ENCODE data around the gene GSTT2. TPM values are rescaled to one million over a fixed set of nuclear protein-coding genes. Genes with fewer than 3 reads are reported as not detected.
A peak's percentile ranks its signal among the peaks of the same experiment; 100 is the strongest.

The GSTT2 gene
- total and polyA plus RNA-seq, 5 donors from 2014 or later: not detected

DNA sequence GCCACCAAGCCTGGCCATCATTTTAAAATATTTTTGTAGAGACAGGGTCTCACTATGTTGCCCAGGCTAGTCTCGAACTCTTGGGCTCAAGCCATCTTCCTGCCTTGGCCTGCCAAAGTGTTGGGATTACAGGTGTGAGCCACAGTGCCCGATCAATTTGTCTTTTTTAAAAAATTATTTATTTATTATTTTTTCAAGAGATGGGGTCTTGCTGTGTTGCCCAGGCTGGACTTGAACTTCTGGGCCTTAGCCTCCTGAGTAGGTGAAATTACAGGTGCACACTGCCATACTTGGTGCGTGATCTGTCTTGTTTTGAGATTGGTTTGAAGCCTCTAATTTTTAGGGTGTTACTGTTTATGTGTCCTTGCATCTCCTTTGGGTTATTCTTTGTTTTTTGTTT, 41.4 kb downstream of the GSTT2 start:
- Histone ChIP-seq H3K27ac (ENCODE audit: insufficient read depth, low read length, poor library complexity, severe bottlenecking) (no peak overlapping the region), H3K36me3 (ENCODE audit: control insufficient read depth, insufficient read depth, low read length) (peaks cover 14% of the 10 kb centered on the region), H3K9me3 (ENCODE audit: control insufficient read depth in 2 of 2, low read length in 2 of 2) (no peaks in the 10 kb centered on the region), H3K4me3 (ENCODE audit: low read depth, low read length) (no peak overlapping the region), H3K4me1 (ENCODE audit: control insufficient read depth, insufficient read depth, low read length, poor library complexity, severe bottlenecking) (peaks cover 4% of the 10 kb centered on the region), H3K27me3 (ENCODE audit: control insufficient read depth, insufficient read depth, low read length) (no peaks in the 10 kb centered on the region)
- Mint-ChIP-seq H3K27ac (no peak overlapping the region), H3K4me1 (peaks cover 13 to 51% (median 26%) of the 10 kb centered on the region in 4 donors), H3K9me3 (peaks cover 0 to 6% (median 0%) of the 10 kb centered on the region in 7 donors), H3K4me3 (no peak overlapping the region), H3K36me3 (peaks cover 33% of the 10 kb centered on the region), H3K27me3 (no peaks in the 10 kb centered on the region)
- ATAC-seq (ENCODE audit: low read depth in 2 of 2): no peak
- DNase-seq: no peak

DNA sequence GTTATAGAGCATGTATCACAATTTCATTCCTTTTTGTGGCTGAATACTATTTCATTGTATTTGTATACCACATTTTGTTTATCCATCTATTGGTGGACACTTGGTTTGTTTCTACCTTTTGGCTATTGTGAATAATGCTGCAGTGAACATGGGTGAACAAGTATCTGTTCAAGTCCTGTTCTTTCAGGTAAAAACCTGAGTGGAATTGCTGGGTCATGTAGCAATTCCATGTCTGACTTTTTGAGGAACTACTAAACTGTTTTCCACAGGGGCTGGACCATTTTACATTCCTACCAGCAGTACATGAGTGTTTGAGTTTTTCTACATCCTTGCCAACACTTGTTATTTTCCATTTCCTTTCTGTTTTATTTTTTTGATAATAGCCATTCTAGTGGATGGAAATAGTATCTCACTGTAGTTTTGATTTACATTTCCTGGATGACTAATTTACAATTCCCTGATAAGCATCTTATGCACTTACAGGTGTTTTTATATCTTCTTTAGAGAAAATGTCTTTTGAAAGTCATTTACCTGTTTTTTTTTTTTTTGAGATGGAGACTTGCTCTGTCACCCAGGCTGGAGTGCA, 43.4 kb downstream of the GSTT2 start:
- Mint-ChIP-seq H3K4me1 (peaks cover 5 to 55% (median 30%) of the 10 kb centered on the region in 4 donors), H3K36me3 (peaks cover 33% of the 10 kb centered on the region), H3K9me3 (peaks cover 0 to 3% (median 0%) of the 10 kb centered on the region in 7 donors), H3K27ac (peak overlapping the region in 1 of 3 donors; percentile 47), H3K27me3 (no peaks in the 10 kb centered on the region), H3K4me3 (peak overlapping the region in 1 of 4 donors; percentile 3)
- ATAC-seq (ENCODE audit: low read depth in 2 of 2): no peak
- H3K4me1 ChIP-seq (ENCODE audit: control insufficient read depth, insufficient read depth, low read length, poor library complexity, severe bottlenecking): peaks cover 4% of the 10 kb centered on the region
- no peak overlapping the region for H3K4me3 ChIP-seq (ENCODE audit: low read depth, low read length)
- H3K9me3 ChIP-seq (ENCODE audit: control insufficient read depth in 2 of 2, low read length in 2 of 2): no peaks in the 10 kb centered on the region
- H3K36me3 ChIP-seq (ENCODE audit: control insufficient read depth, insufficient read depth, low read length): peaks cover 9% of the 10 kb centered on the region
- peak overlapping the region; percentile 10 for H3K27ac ChIP-seq (ENCODE audit: insufficient read depth, low read length, poor library complexity, severe bottlenecking)
- no peak for DNase-seq
- no peaks in the 10 kb centered on the region for H3K27me3 ChIP-seq (ENCODE audit: control insufficient read depth, insufficient read depth, low read length)

- Mint-ChIP-seq H3K4me1 (peaks cover 0 to 57% (median 29%) of the 10 kb centered on the region in 4 donors), H3K36me3 (peaks cover 29% of the 10 kb centered on the region), H3K4me3 (no peak overlapping the region), H3K27me3 (no peaks in the 10 kb centered on the region), H3K9me3 (peaks cover 0 to 3% (median 0%) of the 10 kb centered on the region in 7 donors), H3K27ac (peak overlapping the region in 1 of 3 donors; percentile 46)
- Histone ChIP-seq H3K4me1 (ENCODE audit: control insufficient read depth, insufficient read depth, low read length, poor library complexity, severe bottlenecking) (peaks cover 10% of the 10 kb centered on the region), H3K4me3 (ENCODE audit: low read depth, low read length) (no peak overlapping the region), H3K27me3 (ENCODE audit: control insufficient read depth, insufficient read depth, low read length) (no peaks in the 10 kb centered on the region), H3K27ac (ENCODE audit: insufficient read depth, low read length, poor library complexity, severe bottlenecking) (no peak overlapping the region), H3K36me3 (ENCODE audit: control insufficient read depth, insufficient read depth, low read length) (peaks cover 9% of the 10 kb centered on the region), H3K9me3 (ENCODE audit: control insufficient read depth in 2 of 2, low read length in 2 of 2) (no peaks in the 10 kb centered on the region)
- DNase-seq (no peak), ATAC-seq (ENCODE audit: low read depth in 2 of 2) (no peak)
Observed at GRCh38 chr22:24024354-24024753, 44.4 kb downstream of the GSTT2 start.

DNA sequence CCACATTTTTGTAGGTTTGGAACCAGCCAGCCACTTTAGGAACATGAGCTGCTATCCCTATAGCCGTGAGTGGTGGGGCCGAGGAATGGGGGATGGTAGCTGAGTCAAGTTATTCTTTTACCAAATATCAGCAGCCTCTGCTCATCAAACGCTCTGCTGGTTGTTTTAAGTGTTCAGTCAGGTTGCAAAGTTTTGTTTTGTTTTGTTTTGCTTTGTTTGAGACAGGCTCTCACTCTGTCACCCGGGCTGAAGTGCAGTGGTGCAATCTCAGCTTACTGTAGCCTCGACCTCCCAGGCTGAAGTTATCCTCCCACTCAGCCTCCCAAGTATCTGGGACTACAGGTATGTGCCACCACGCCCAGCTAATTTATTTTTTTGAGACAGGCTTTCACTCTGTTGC, 45.5 kb downstream of the GSTT2 start:
- peak overlapping the region in 1 of 3 donors; percentile 36 for H3K27ac Mint-ChIP-seq
- Histone ChIP-seq H3K4me3 (ENCODE audit: low read depth, low read length) (no peak overlapping the region), H3K27ac (ENCODE audit: insufficient read depth, low read length, poor library complexity, severe bottlenecking) (no peak overlapping the region), H3K4me1 (ENCODE audit: control insufficient read depth, insufficient read depth, low read length, poor library complexity, severe bottlenecking) (peaks cover 10% of the 10 kb centered on the region), H3K36me3 (ENCODE audit: control insufficient read depth, insufficient read depth, low read length) (peaks cover 9% of the 10 kb centered on the region), H3K27me3 (ENCODE audit: control insufficient read depth, insufficient read depth, low read length) (no peaks in the 10 kb centered on the region), H3K9me3 (ENCODE audit: control insufficient read depth in 2 of 2, low read length in 2 of 2) (no peaks in the 10 kb centered on the region)
- peaks cover 27% of the 10 kb centered on the region for H3K36me3 Mint-ChIP-seq
- peaks cover 0 to 3% (median 0%) of the 10 kb centered on the region in 7 donors for H3K9me3 Mint-ChIP-seq
- no peak for ATAC-seq (ENCODE audit: low read depth in 2 of 2)
- H3K4me3 Mint-ChIP-seq: no peak overlapping the region
- H3K4me1 Mint-ChIP-seq: peaks cover 5 to 65% (median 30%) of the 10 kb centered on the region in 4 donors
- no peaks in the 10 kb centered on the region for H3K27me3 Mint-ChIP-seq
- no peak for DNase-seq

DNA sequence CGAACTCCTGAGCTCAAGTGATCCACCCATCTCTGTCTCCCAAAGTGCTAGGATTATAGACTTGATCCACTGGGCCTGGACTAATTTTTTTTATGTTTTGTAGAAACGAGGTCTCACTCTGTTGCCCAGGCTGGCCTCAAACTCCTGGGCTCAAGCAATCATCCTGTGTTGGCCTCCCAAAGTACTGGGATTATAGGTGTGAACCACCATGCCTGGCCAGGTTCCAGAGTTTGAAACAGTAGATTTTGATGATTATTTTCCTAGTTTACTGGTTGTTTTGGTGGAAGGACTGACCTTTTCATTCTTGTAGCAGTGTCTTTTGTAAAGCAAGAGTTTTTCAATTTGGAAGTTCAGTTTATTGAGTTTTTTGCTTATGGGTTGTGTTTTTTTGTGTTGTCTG, 46.1 kb downstream of the GSTT2 start:
- Histone ChIP-seq H3K27me3 (ENCODE audit: control insufficient read depth, insufficient read depth, low read length) (no peaks in the 10 kb centered on the region), H3K4me1 (ENCODE audit: control insufficient read depth, insufficient read depth, low read length, poor library complexity, severe bottlenecking) (peaks cover 10% of the 10 kb centered on the region), H3K27ac (ENCODE audit: insufficient read depth, low read length, poor library complexity, severe bottlenecking) (no peak overlapping the region), H3K4me3 (ENCODE audit: low read depth, low read length) (no peak overlapping the region), H3K9me3 (ENCODE audit: control insufficient read depth in 2 of 2, low read length in 2 of 2) (no peaks in the 10 kb centered on the region), H3K36me3 (ENCODE audit: control insufficient read depth, insufficient read depth, low read length) (peaks cover 11% of the 10 kb centered on the region)
- Mint-ChIP-seq H3K27me3 (no peaks in the 10 kb centered on the region), H3K27ac (peak overlapping the region in 1 of 3 donors; percentile 36), H3K36me3 (peaks cover 24% of the 10 kb centered on the region), H3K4me3 (no peak overlapping the region), H3K4me1 (peaks cover 5 to 65% (median 29%) of the 10 kb centered on the region in 4 donors), H3K9me3 (peaks cover 0 to 3% (median 0%) of the 10 kb centered on the region in 7 donors)
- DNase-seq (no peak), ATAC-seq (ENCODE audit: low read depth in 2 of 2) (no peak)

DNA sequence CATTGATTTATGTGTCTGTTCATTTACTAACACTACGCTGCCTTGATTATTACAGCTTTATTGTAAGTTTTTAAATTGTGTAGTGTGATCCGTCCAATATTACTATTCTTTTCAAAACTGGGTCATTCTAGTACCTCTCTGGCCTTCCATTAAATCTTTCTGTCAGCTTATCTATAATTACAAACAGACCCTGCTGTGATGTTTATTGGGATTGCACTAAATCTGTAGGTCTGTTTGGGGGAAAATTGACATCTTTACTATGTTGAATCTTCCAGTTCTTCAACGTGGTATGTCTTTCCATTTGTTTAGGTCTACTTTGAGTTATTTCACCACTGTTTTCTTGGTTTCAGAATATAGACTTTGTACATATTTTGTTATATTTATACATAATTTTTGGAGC, 46.8 kb downstream of the GSTT2 start:
- ATAC-seq (ENCODE audit: low read depth in 2 of 2): no peak
- Histone ChIP-seq H3K4me1 (ENCODE audit: control insufficient read depth, insufficient read depth, low read length, poor library complexity, severe bottlenecking) (peaks cover 10% of the 10 kb centered on the region), H3K36me3 (ENCODE audit: control insufficient read depth, insufficient read depth, low read length) (peaks cover 12% of the 10 kb centered on the region), H3K27ac (ENCODE audit: insufficient read depth, low read length, poor library complexity, severe bottlenecking) (no peak overlapping the region), H3K9me3 (ENCODE audit: control insufficient read depth in 2 of 2, low read length in 2 of 2) (no peaks in the 10 kb centered on the region), H3K27me3 (ENCODE audit: control insufficient read depth, insufficient read depth, low read length) (no peaks in the 10 kb centered on the region), H3K4me3 (ENCODE audit: low read depth, low read length) (no peak overlapping the region)
- Mint-ChIP-seq H3K4me3 (no peak overlapping the region), H3K27me3 (no peaks in the 10 kb centered on the region), H3K27ac (no peak overlapping the region), H3K36me3 (peaks cover 24% of the 10 kb centered on the region), H3K4me1 (peaks cover 5 to 71% (median 30%) of the 10 kb centered on the region in 4 donors), H3K9me3 (peaks cover 0 to 3% (median 0%) of the 10 kb centered on the region in 7 donors)
- DNase-seq: no peak

GRCh38 chr22:24027389-24027975, 47.5 kb downstream of the GSTT2 start:
- H3K4me3 Mint-ChIP-seq: no peak overlapping the region

More at GRCh38 chr22:24027389-24027975, 47.5 kb downstream of the GSTT2 start:
- H3K27me3 Mint-ChIP-seq: no peaks in the 10 kb centered on the region
- H3K27ac Mint-ChIP-seq: no peak overlapping the region
- peaks cover 10% of the 10 kb centered on the region for H3K4me1 ChIP-seq (ENCODE audit: control insufficient read depth, insufficient read depth, low read length, poor library complexity, severe bottlenecking)
- no peak for ATAC-seq (ENCODE audit: low read depth in 2 of 2)
- H3K27ac ChIP-seq (ENCODE audit: insufficient read depth, low read length, poor library complexity, severe bottlenecking): no peak overlapping the region
- H3K27me3 ChIP-seq (ENCODE audit: control insufficient read depth, insufficient read depth, low read length): no peaks in the 10 kb centered on the region
- no peak overlapping the region for H3K4me3 ChIP-seq (ENCODE audit: low read depth, low read length)
- no peak for DNase-seq
- peaks cover 10 to 70% (median 32%) of the 10 kb centered on the region in 4 donors for H3K4me1 Mint-ChIP-seq
- peaks cover 0 to 3% (median 0%) of the 10 kb centered on the region in 7 donors for H3K9me3 Mint-ChIP-seq
- peaks cover 12% of the 10 kb centered on the region for H3K36me3 ChIP-seq (ENCODE audit: control insufficient read depth, insufficient read depth, low read length)
- H3K9me3 ChIP-seq (ENCODE audit: control insufficient read depth in 2 of 2, low read length in 2 of 2): no peaks in the 10 kb centered on the region
- peaks cover 24% of the 10 kb centered on the region for H3K36me3 Mint-ChIP-seq
